ENCODE results near the gene PFKM.
"Not testable (repeated sequence)": the region's sequence is repeated elsewhere in the genome, so short reads cannot be mapped to it uniquely, and the experiment has no call there.

PFKM gene

GRCh38 chr12:48122065-48122834, 3.1 kb downstream of the PFKM start:
- TF ChIP-seq CTCF (IDR thresholded peaks at IDR 0.05; ENCODE audit: control insufficient read depth, insufficient read depth, low read depth, low read length, missing control alignments): no peak
- DNase-seq (ENCODE audit: low read depth): no peak
- no peak overlapping the region for H3K4me3 ChIP-seq (ENCODE audit: control insufficient read depth, low read depth, low read length)

DNA sequence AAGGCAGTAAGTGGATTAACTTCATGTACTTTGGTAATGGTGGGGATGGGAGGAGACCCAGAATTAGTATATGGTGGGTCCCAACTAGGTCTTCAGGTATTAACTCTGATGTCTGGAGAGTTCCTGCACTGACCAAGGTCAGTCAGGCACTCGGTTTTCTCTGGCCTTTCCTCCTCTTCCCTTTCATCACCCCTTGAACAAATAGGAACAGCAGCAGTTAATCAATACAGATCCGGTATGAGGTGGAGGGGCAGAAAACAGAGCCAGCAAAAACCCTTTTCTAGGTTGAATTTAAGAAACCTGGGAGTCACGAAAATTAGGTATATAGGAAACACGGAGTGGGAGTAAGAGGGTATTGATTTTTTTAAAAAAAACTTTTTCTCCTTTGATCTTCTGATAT, 4.0 kb downstream of the PFKM start:
- no peak for DNase-seq (ENCODE audit: low read depth)
- H3K4me3 ChIP-seq (ENCODE audit: control insufficient read depth, low read depth, low read length): no peak overlapping the region
- TF ChIP-seq CTCF (IDR thresholded peaks at IDR 0.05; ENCODE audit: control insufficient read depth, insufficient read depth, low read depth, low read length, missing control alignments): no peak

- H3K4me3 ChIP-seq (ENCODE audit: control insufficient read depth, low read depth, low read length); DNase-seq (ENCODE audit: low read depth): not testable (repeated sequence)
Measured at GRCh38 chr12:48125542-48125941, 6.4 kb downstream of the PFKM start.

GRCh38 chr12:48125985-48126384, 6.8 kb downstream of the PFKM start:
- no peak overlapping the region for H3K4me3 ChIP-seq (ENCODE audit: control insufficient read depth, low read depth, low read length)
- no peak for DNase-seq (ENCODE audit: low read depth)
- TF ChIP-seq CTCF (IDR thresholded peaks at IDR 0.05; ENCODE audit: control insufficient read depth, insufficient read depth, low read depth, low read length, missing control alignments): no peak

- no peak overlapping the region for H3K4me3 ChIP-seq (ENCODE audit: control insufficient read depth, low read depth, low read length)
- no peak for TF ChIP-seq CTCF (IDR thresholded peaks at IDR 0.05; ENCODE audit: control insufficient read depth, insufficient read depth, low read depth, low read length, missing control alignments)
- DNase-seq (ENCODE audit: low read depth): no peak
Measured at GRCh38 chr12:48126953-48127630, 7.9 kb downstream of the PFKM start.

GRCh38 chr12:48128800-48129199, 9.6 kb downstream of the PFKM start:
- no peak for TF ChIP-seq CTCF (IDR thresholded peaks at IDR 0.05; ENCODE audit: control insufficient read depth, insufficient read depth, low read depth, low read length, missing control alignments)
- H3K4me3 ChIP-seq (ENCODE audit: control insufficient read depth, low read depth, low read length): no peak overlapping the region
- DNase-seq (ENCODE audit: low read depth): no peak

- no peak for DNase-seq (ENCODE audit: low read depth)
- no peak for TF ChIP-seq CTCF (IDR thresholded peaks at IDR 0.05; ENCODE audit: control insufficient read depth, insufficient read depth, low read depth, low read length, missing control alignments)
- no peak overlapping the region for H3K4me3 ChIP-seq (ENCODE audit: control insufficient read depth, low read depth, low read length)
Measured at GRCh38 chr12:48129376-48129775, 10.2 kb downstream of the PFKM start.
